ENCODE data around the gene TMEM8B. TPM values are rescaled to one million over a fixed set of nuclear protein-coding genes. Genes with fewer than 3 reads are reported as not detected.

TMEM8B gene
- total RNA-seq, 2 donors from 2014 or later, result 15.1 to 17.6 TPM

GRCh38 chr9:35856882-35857281 lies 27.9 kb downstream of the TMEM8B start:
- H3K36me3 ChIP-seq, result no peaks in the 10 kb centered on the region
- intact Hi-C loops (cut with DNase I), result no loop called here
- H3K27ac ChIP-seq, result no peak overlapping the region
- TF ChIP-seq, protein P1, sequence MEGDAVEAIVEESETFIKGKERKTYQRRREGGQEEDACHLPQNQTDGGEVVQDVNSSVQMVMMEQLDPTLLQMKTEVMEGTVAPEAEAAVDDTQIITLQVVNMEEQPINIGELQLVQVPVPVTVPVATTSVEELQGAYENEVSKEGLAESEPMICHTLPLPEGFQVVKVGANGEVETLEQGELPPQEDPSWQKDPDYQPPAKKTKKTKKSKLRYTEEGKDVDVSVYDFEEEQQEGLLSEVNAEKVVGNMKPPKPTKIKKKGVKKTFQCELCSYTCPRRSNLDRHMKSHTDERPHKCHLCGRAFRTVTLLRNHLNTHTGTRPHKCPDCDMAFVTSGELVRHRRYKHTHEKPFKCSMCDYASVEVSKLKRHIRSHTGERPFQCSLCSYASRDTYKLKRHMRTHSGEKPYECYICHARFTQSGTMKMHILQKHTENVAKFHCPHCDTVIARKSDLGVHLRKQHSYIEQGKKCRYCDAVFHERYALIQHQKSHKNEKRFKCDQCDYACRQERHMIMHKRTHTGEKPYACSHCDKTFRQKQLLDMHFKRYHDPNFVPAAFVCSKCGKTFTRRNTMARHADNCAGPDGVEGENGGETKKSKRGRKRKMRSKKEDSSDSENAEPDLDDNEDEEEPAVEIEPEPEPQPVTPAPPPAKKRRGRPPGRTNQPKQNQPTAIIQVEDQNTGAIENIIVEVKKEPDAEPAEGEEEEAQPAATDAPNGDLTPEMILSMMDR (IDR thresholded peaks at IDR 0.05), result no peak
- H3K27me3 ChIP-seq, result peaks cover 5% of the 10 kb centered on the region
- no peaks in the 10 kb centered on the region for H3K9me3 ChIP-seq
- DNase-seq, result no peak
- H3K4me1 ChIP-seq, result no peaks in the 10 kb centered on the region
- no peak overlapping the region for H3K4me3 ChIP-seq
- no peak overlapping the region for H3K9ac ChIP-seq (ENCODE audit: low read depth in 2 of 2, low read length in 2 of 2)

DNA sequence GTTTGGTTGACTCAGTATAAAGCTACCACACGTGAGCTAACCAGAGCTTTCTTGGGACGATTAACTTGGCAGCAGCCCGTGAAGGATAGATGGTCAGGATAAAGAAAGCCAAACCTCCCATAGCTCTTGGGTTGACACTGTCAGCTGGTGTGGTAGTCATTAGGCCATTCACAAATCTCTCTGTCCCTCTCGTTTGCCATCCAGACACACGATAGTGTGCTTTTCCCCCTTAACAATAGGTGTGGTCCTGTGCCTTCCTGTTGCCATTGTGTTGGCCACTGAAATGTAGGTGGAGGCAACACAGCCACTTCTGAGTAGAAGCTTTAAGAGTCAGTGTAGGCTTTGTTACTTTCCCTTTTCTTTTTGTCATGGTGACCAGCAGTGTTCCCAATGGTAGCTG lies 29.4 kb downstream of the TMEM8B start:
- intact Hi-C loops (cut with DNase I), result no loop called here

DNA sequence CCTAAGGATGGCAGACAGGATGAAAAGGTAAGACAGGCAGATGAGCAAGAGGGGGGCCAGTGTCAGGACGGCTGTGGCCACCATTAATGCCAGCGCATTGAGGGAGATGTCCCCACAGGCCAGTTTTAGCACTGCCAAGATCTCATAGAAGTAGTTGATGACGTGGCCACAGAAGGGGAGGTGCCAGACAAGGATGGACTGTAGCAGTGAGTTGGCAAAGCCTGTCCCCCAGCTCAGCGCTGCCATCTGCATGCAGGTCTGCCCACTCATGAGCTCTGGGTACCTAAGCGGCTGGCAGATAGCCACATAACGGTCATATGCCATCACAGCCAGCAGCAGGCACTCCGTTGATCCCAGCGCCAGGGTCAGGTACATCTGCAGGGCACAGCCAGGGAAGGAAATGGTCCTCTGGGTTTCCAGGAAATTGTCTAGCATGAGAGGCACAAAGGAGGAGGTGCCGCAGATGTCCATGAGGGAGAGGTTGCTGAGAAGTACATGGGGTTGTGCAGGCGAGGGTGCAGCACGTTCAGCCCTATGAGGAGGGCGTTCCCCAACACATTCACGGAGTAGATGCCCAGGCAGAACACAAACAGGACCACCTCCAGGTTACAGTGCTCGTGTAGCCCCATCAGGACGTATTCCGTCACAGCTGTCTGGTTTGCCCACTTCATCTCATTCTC lies 30.4 kb downstream of the TMEM8B start:
- TF ChIP-seq, protein P1 (IDR thresholded peaks at IDR 0.05), result no peak
- intact Hi-C loops (cut with DNase I), result no loop called here
- DNase-seq, result no peak
- no peak overlapping the region for H3K4me3 ChIP-seq
- no peaks in the 10 kb centered on the region for H3K9me3 ChIP-seq
- no peak overlapping the region for H3K9ac ChIP-seq (ENCODE audit: low read depth in 2 of 2, low read length in 2 of 2)
- H3K36me3 ChIP-seq, result no peaks in the 10 kb centered on the region
- no peaks in the 10 kb centered on the region for H3K4me1 ChIP-seq
- peaks cover 5% of the 10 kb centered on the region for H3K27me3 ChIP-seq
- H3K27ac ChIP-seq, result no peak overlapping the region

More for the DNA sequence above, 29.4 kb downstream of the TMEM8B start:
- H3K4me3 ChIP-seq, result no peak overlapping the region
- no peaks in the 10 kb centered on the region for H3K9me3 ChIP-seq
- no peak overlapping the region for H3K9ac ChIP-seq (ENCODE audit: low read depth in 2 of 2, low read length in 2 of 2)
- peaks cover 5% of the 10 kb centered on the region for H3K27me3 ChIP-seq
- no peaks in the 10 kb centered on the region for H3K4me1 ChIP-seq
- no peak for DNase-seq
- TF ChIP-seq, protein P1 (IDR thresholded peaks at IDR 0.05), result no peak
- no peak overlapping the region for H3K27ac ChIP-seq
- H3K36me3 ChIP-seq, result no peaks in the 10 kb centered on the region

- DNase-seq, result no peak
- Histone ChIP-seq H3K4me3 (no peak overlapping the region), H3K36me3 (no peaks in the 10 kb centered on the region), H3K27ac (no peak overlapping the region), H3K27me3 (peaks cover 5% of the 10 kb centered on the region), H3K9me3 (no peaks in the 10 kb centered on the region), H3K9ac (ENCODE audit: low read depth in 2 of 2, low read length in 2 of 2) (no peak overlapping the region), H3K4me1 (no peaks in the 10 kb centered on the region)
- intact Hi-C loops (cut with DNase I), result no loop called here
- TF ChIP-seq, protein P1 (IDR thresholded peaks at IDR 0.05), result no peak
Observed at GRCh38 chr9:35859990-35860339, 30.9 kb downstream of the TMEM8B start.

- no peak overlapping the region for H3K9ac ChIP-seq (ENCODE audit: low read depth in 2 of 2, low read length in 2 of 2)
- TF ChIP-seq, protein P1 (IDR thresholded peaks at IDR 0.05), result no peak
- intact Hi-C loops (cut with DNase I), result no loop called here
- H3K36me3 ChIP-seq, result no peaks in the 10 kb centered on the region
- DNase-seq, result no peak
- no peak overlapping the region for H3K4me3 ChIP-seq
- no peaks in the 10 kb centered on the region for H3K9me3 ChIP-seq
- no peak overlapping the region for H3K27ac ChIP-seq
- H3K27me3 ChIP-seq, result peaks cover 5% of the 10 kb centered on the region
- H3K4me1 ChIP-seq, result no peaks in the 10 kb centered on the region
Observed at GRCh38 chr9:35861161-35861897, 32.3 kb downstream of the TMEM8B start.

Data from colonic mucosa (tissue), 4 donors.